GM13976 (cell line): Measurements from ENCODE around the gene ITGB8.

Source experiments
- DNase-seq: peaks from one replicate; pipeline ENCODE4 v3.0.0; 2012; ENCODE audit warnings: low spot score
- in situ Hi-C: fragments of 300-500 bp; cut with MboI; formaldehyde crosslinking; loops from one replicate; pipeline ENCODE4 v1.12.0; 2022; ENCODE audit warnings: low sequenced_read_pairs, mixed read lengths, inconsistent platforms; ENCODE audit not compliant: unreplicated experiment
- TF ChIP-seq, protein P1 (sequence below): IDR thresholded peaks from 2 replicates; pipeline ENCODE4 v1.5.1; 2012; ENCODE audit warnings: borderline replicate concordance, mild to moderate bottlenecking; ENCODE audit not compliant: insufficient read depth; ENCODE audit errors: extremely low read depth, missing control alignments, control extremely low read depth

The ITGB8 gene

DNA sequence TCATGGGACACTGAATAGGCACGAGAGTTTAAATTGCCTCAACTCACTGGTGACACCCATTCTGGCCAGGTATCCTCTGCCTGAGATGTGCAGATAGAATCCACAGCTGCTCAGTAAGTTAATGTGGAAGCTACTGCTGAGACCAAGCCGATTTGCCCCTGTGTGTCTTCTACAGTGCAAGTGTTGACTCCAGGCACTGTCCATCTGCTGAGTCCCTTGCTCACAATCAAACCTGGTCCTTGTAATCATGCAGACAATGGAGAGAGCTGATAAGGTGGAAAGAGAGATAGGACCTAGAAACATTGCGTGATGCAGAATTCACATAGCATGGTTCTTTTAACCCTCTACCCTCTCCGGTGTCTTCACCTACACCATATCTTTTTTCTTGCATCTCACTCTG, 101.4 kb downstream of the ITGB8 start:
- no peak for DNase-seq
- in situ Hi-C loops, result no loop called here
- TF ChIP-seq, protein P1, sequence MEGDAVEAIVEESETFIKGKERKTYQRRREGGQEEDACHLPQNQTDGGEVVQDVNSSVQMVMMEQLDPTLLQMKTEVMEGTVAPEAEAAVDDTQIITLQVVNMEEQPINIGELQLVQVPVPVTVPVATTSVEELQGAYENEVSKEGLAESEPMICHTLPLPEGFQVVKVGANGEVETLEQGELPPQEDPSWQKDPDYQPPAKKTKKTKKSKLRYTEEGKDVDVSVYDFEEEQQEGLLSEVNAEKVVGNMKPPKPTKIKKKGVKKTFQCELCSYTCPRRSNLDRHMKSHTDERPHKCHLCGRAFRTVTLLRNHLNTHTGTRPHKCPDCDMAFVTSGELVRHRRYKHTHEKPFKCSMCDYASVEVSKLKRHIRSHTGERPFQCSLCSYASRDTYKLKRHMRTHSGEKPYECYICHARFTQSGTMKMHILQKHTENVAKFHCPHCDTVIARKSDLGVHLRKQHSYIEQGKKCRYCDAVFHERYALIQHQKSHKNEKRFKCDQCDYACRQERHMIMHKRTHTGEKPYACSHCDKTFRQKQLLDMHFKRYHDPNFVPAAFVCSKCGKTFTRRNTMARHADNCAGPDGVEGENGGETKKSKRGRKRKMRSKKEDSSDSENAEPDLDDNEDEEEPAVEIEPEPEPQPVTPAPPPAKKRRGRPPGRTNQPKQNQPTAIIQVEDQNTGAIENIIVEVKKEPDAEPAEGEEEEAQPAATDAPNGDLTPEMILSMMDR, result no peak

DNA sequence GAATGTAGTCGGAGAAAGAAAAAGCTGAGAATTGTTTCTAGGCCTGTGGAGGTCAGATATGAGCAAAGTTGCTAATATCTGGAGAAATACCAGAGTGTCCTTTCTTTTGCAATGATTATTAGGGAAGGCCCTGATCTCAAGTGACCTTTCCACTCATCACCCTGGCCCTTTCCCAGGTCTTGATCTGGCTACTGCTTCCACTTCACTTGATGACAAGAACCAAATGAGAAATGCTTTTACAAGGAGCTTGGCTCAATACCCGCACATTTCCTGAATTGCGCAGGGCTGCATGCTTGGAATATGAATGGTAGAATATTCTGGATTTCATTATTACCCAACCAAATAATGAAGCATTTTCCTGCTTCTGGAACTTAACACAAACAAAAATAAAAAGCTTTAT, 104.6 kb downstream of the ITGB8 start:
- in situ Hi-C loops, result no loop called here
- TF ChIP-seq, protein P1, result no peak
- no peak for DNase-seq

DNA sequence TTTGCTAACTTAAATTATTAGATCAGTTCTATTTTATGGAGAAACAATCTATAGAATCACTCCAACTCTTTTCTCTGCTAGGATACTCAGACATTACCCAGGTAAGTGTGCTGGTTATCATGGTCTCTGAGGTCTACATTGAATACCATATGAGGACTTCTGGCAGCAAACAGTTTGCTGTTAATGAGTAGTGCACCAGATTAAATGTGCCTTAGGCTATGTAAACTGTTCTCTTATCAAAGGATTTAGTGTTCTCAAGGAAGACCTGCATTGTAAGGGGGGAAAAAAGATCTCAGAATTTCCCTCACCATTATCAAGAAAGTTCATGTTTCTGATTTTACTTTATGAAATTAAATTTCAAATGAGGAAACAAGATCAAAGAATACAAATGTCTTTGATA, 107.5 kb downstream of the ITGB8 start:
- DNase-seq, result no peak
- TF ChIP-seq, protein P1, result no peak
- in situ Hi-C loops, result no loop called here

DNA sequence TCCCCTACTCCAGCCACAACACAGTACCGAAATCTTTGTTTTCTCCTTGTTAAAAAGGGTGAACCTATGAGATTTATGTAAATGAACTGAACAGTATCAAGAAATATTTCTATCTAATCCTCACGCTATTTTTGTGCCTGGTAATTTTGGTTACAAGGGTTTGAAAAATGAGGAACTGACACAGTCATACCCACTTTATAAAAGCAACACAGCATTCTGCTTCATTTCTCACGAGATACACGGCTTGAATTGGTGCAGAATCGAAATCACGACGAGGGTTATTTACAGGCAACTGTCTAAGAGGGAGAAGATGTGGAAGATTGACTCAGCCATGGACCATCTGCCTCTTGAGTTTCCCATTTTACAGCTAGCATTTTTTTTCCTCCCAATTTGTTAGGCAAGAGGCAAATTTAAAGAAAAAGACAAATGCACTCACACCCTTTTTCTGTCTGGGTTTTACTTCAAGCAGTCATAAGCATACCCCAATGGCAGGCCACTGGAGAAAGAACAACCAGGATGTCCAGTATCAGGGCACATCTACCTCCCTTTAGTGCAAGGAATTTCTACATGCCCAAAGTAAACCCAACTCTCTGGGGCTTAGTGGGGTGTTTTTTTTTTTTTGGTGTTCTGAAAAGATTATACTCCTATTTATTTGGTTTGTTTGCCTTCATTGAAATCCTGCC, 108.1 kb downstream of the ITGB8 start:
- DNase-seq, result peak; percentile 31
- in situ Hi-C loops, result no loop called here
- TF ChIP-seq, protein P1, result no peak

DNA sequence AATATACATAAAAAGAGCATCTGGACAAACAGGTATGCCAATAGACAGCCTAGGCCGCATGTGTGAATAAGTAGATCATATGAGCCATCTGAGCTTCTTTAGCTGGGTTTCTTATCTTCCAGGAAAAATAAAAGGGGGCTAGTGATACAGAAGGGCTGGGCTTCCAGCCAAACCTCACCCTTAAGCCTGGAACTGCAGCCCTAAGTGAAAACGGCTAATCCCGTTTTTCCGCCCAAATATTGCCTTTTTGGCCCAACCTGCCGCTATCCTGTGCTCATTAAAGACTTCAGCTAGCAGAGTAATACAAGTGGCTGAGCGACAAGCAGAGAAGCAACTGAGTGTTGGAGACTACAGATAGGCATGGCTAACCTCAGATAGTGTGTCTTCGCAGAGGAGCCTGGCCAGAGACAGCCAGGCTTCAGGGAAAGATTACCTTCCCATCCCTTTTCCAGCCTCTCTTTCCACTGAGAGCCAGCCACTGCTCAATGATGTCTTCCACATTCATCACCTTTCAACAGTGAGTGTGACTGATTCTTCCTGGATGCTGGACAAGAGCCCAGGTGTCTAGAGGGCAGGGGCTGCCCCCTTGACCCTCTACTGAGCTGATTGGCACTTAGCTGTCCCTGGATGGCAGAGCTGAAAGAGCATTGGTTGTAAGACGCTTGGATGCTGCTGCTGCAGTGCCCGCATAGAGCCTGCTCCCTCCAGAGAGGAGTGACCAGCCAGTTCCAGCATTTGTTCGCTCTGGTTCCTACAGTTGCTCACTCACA, 108.9 kb downstream of the ITGB8 start:
- no peak for DNase-seq
- TF ChIP-seq, protein P1, result no peak
- in situ Hi-C loops, result no loop called here

DNA sequence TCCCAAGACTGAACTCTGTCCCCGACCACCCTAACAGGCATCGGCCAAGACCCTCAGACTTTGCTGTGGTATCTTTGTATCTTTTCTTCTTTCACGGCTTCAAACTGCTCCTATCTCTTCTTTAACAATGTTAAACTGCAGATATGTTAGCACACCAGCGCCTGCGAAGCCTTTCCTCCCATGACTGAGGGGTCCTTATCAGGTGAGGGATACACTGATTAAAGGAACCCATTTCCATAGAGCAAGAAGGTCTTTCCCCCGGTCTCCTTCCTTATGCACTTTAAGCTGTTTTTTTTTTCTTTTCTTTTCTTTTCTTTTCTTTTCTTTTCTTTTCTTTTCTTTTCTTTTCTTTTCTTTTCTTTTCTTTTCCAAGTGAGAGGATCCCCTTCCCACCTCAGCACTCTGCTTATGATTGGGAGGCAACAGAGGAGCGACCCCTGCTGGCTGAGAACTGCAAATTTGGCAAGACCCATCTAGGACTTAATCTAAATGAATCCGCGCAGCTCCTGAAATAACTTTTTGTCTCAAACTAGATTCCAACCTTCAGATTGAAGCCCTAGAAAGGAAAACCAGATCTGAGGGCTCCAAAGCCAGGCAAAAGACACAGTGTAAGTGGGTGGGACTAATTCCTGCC, 109.9 kb downstream of the ITGB8 start:
- TF ChIP-seq, protein P1, result peak; percentile 63

More for the DNA sequence above, 109.9 kb downstream of the ITGB8 start:
- in situ Hi-C loops, result no loop called here
- no peak for DNase-seq
